ENCODE measurements around the gene NEK4.

NEK4 gene

GRCh38 chr3:52784021-52784621, 13.4 kb upstream of the NEK4 start:
- no peak overlapping the region for H4K8ac ChIP-seq (ENCODE audit: low read depth, low read length)
- H3K23ac ChIP-seq (ENCODE audit: low read length): no peak overlapping the region
- H3K4me2 ChIP-seq (ENCODE audit: low read length): no peak overlapping the region
- no CpG with 5 or more reads among the region's 18 CpGs for WGBS (ENCODE audit: extremely low coverage, insufficient coverage, insufficient read length)
- H3K9me3 ChIP-seq (ENCODE audit: insufficient read depth, low read depth, low read length): no peaks in the 10 kb centered on the region
- no peak overlapping the region for H3K18ac ChIP-seq (ENCODE audit: low read length)
- H3K9ac ChIP-seq (ENCODE audit: low read length): no peak overlapping the region
- no peaks in the 10 kb centered on the region for H3K79me2 ChIP-seq (ENCODE audit: control insufficient read depth, insufficient read depth, low read length, poor library complexity)
- no peak overlapping the region for H4K12ac ChIP-seq (ENCODE audit: low read depth, low read length)
- no peaks in the 10 kb centered on the region for H3K27me3 ChIP-seq (ENCODE audit: insufficient read depth, low read length)
- no peak overlapping the region for H3K4ac ChIP-seq (ENCODE audit: low read depth, low read length)
- H3K4me1 ChIP-seq (ENCODE audit: control insufficient read depth in 1 of 2, insufficient read depth in 2 of 2, low read length in 2 of 2): no peaks in the 10 kb centered on the region
- H3K4me3 ChIP-seq (ENCODE audit: low read depth, low read length): no peak overlapping the region
- no peak for DNase-seq
- no peak overlapping the region for H4K91ac ChIP-seq (ENCODE audit: low read depth, low read length)
- no peak overlapping the region for H2BK120ac ChIP-seq (ENCODE audit: insufficient read depth, low read length, poor library complexity)
- no peaks in the 10 kb centered on the region for H3K79me1 ChIP-seq (ENCODE audit: low read length)
- H2BK12ac ChIP-seq (ENCODE audit: low read length): no peak overlapping the region
- no peak overlapping the region for H3K27ac ChIP-seq (ENCODE audit: low read depth, low read length)
- H3K36me3 ChIP-seq (ENCODE audit: control insufficient read depth in 1 of 2, insufficient read depth in 2 of 2, low read length in 2 of 2): no peaks in the 10 kb centered on the region
- H2AK5ac ChIP-seq (ENCODE audit: low read length): no peak overlapping the region
- no peak overlapping the region for H2BK5ac ChIP-seq (ENCODE audit: low read depth, low read length, poor library complexity)
- no peak overlapping the region for H2AFZ ChIP-seq (ENCODE audit: insufficient read depth, low read length, poor library complexity)
- H3K14ac ChIP-seq (ENCODE audit: low read length): no peak overlapping the region

GRCh38 chr3:52783211-52783555, 12.4 kb upstream of the NEK4 start:
- H3K4me3 ChIP-seq (ENCODE audit: low read depth, low read length): no peak overlapping the region
- H2AK5ac ChIP-seq (ENCODE audit: low read length): no peak overlapping the region
- H2BK12ac ChIP-seq (ENCODE audit: low read length): no peak overlapping the region
- no peak overlapping the region for H4K91ac ChIP-seq (ENCODE audit: low read depth, low read length)
- H3K27ac ChIP-seq (ENCODE audit: low read depth, low read length): no peak overlapping the region
- no peak overlapping the region for H3K14ac ChIP-seq (ENCODE audit: low read length)
- no peaks in the 10 kb centered on the region for H3K79me1 ChIP-seq (ENCODE audit: low read length)
- no peak overlapping the region for H4K8ac ChIP-seq (ENCODE audit: low read depth, low read length)
- H3K4me2 ChIP-seq (ENCODE audit: low read length): no peak overlapping the region
- H3K9ac ChIP-seq (ENCODE audit: low read length): no peak overlapping the region
- H3K4me1 ChIP-seq (ENCODE audit: control insufficient read depth in 1 of 2, insufficient read depth in 2 of 2, low read length in 2 of 2): no peaks in the 10 kb centered on the region
- H3K4ac ChIP-seq (ENCODE audit: low read depth, low read length): no peak overlapping the region
- H4K12ac ChIP-seq (ENCODE audit: low read depth, low read length): no peak overlapping the region
- no peak overlapping the region for H3K23ac ChIP-seq (ENCODE audit: low read length)
- WGBS (ENCODE audit: extremely low coverage, insufficient coverage, insufficient read length): no CpG with 5 or more reads among the region's 3 CpGs
- H2BK120ac ChIP-seq (ENCODE audit: insufficient read depth, low read length, poor library complexity): no peak overlapping the region
- no peaks in the 10 kb centered on the region for H3K27me3 ChIP-seq (ENCODE audit: insufficient read depth, low read length)
- no peak overlapping the region for H3K18ac ChIP-seq (ENCODE audit: low read length)
- H3K36me3 ChIP-seq (ENCODE audit: control insufficient read depth in 1 of 2, insufficient read depth in 2 of 2, low read length in 2 of 2): no peaks in the 10 kb centered on the region
- no peak overlapping the region for H2AFZ ChIP-seq (ENCODE audit: insufficient read depth, low read length, poor library complexity)
- no peaks in the 10 kb centered on the region for H3K79me2 ChIP-seq (ENCODE audit: control insufficient read depth, insufficient read depth, low read length, poor library complexity)
- no peak for DNase-seq
- H3K9me3 ChIP-seq (ENCODE audit: insufficient read depth, low read depth, low read length): no peaks in the 10 kb centered on the region
- no peak overlapping the region for H2BK5ac ChIP-seq (ENCODE audit: low read depth, low read length, poor library complexity)

- no peak overlapping the region for H2AFZ ChIP-seq (ENCODE audit: insufficient read depth, low read length, poor library complexity)
- no peak overlapping the region for H3K9ac ChIP-seq (ENCODE audit: low read length)
- WGBS (ENCODE audit: extremely low coverage, insufficient coverage, insufficient read length): no CpG with 5 or more reads among the region's 12 CpGs
Observed at GRCh38 chr3:52782412-52783210, 11.9 kb upstream of the NEK4 start.

GRCh38 chr3:52781741-52782140, 11.0 kb upstream of the NEK4 start:
- no peak for DNase-seq
- Histone ChIP-seq H3K9me3 (ENCODE audit: insufficient read depth, low read depth, low read length) (no peaks in the 10 kb centered on the region), H3K4me1 (ENCODE audit: control insufficient read depth in 1 of 2, insufficient read depth in 2 of 2, low read length in 2 of 2) (no peaks in the 10 kb centered on the region), H2AFZ (ENCODE audit: insufficient read depth, low read length, poor library complexity) (no peak overlapping the region), H3K27ac (ENCODE audit: low read depth, low read length) (no peak overlapping the region), H4K8ac (ENCODE audit: low read depth, low read length) (no peak overlapping the region), H2BK5ac (ENCODE audit: low read depth, low read length, poor library complexity) (no peak overlapping the region), H3K36me3 (ENCODE audit: control insufficient read depth in 1 of 2, insufficient read depth in 2 of 2, low read length in 2 of 2) (no peaks in the 10 kb centered on the region), H4K12ac (ENCODE audit: low read depth, low read length) (no peak overlapping the region), H3K79me1 (ENCODE audit: low read length) (no peaks in the 10 kb centered on the region), H3K4ac (ENCODE audit: low read depth, low read length) (no peak overlapping the region), H3K79me2 (ENCODE audit: control insufficient read depth, insufficient read depth, low read length, poor library complexity) (no peaks in the 10 kb centered on the region), H3K18ac (ENCODE audit: low read length) (no peak overlapping the region), H3K9ac (ENCODE audit: low read length) (no peak overlapping the region), H3K14ac (ENCODE audit: low read length) (no peak overlapping the region), H3K27me3 (ENCODE audit: insufficient read depth, low read length) (no peaks in the 10 kb centered on the region), H3K23ac (ENCODE audit: low read length) (no peak overlapping the region), H4K91ac (ENCODE audit: low read depth, low read length) (no peak overlapping the region), H3K4me2 (ENCODE audit: low read length) (no peak overlapping the region), H3K4me3 (ENCODE audit: low read depth, low read length) (no peak overlapping the region), H2AK5ac (ENCODE audit: low read length) (no peak overlapping the region), H2BK12ac (ENCODE audit: low read length) (no peak overlapping the region), H2BK120ac (ENCODE audit: insufficient read depth, low read length, poor library complexity) (no peak overlapping the region)
- WGBS (ENCODE audit: extremely low coverage, insufficient coverage, insufficient read length): no CpG with 5 or more reads among the region's 13 CpGs

More at GRCh38 chr3:52782412-52783210, 11.9 kb upstream of the NEK4 start:
- Histone ChIP-seq H4K12ac (ENCODE audit: low read depth, low read length) (no peak overlapping the region), H2BK5ac (ENCODE audit: low read depth, low read length, poor library complexity) (no peak overlapping the region), H3K4me3 (ENCODE audit: low read depth, low read length) (no peak overlapping the region), H2BK120ac (ENCODE audit: insufficient read depth, low read length, poor library complexity) (no peak overlapping the region), H3K79me2 (ENCODE audit: control insufficient read depth, insufficient read depth, low read length, poor library complexity) (no peaks in the 10 kb centered on the region), H4K91ac (ENCODE audit: low read depth, low read length) (no peak overlapping the region), H2AK5ac (ENCODE audit: low read length) (no peak overlapping the region), H3K4me1 (ENCODE audit: control insufficient read depth in 1 of 2, insufficient read depth in 2 of 2, low read length in 2 of 2) (no peaks in the 10 kb centered on the region), H3K27me3 (ENCODE audit: insufficient read depth, low read length) (no peaks in the 10 kb centered on the region), H3K9me3 (ENCODE audit: insufficient read depth, low read depth, low read length) (no peaks in the 10 kb centered on the region), H3K18ac (ENCODE audit: low read length) (no peak overlapping the region), H3K4ac (ENCODE audit: low read depth, low read length) (no peak overlapping the region), H3K27ac (ENCODE audit: low read depth, low read length) (no peak overlapping the region), H3K36me3 (ENCODE audit: control insufficient read depth in 1 of 2, insufficient read depth in 2 of 2, low read length in 2 of 2) (no peaks in the 10 kb centered on the region), H3K79me1 (ENCODE audit: low read length) (no peaks in the 10 kb centered on the region), H3K4me2 (ENCODE audit: low read length) (no peak overlapping the region), H2BK12ac (ENCODE audit: low read length) (no peak overlapping the region), H4K8ac (ENCODE audit: low read depth, low read length) (no peak overlapping the region), H3K14ac (ENCODE audit: low read length) (no peak overlapping the region), H3K23ac (ENCODE audit: low read length) (no peak overlapping the region)
- DNase-seq: no peak
